SJSA1 (cell line): Measurements from ENCODE around the gene OVCH1. TPM values are rescaled to one million over a fixed set of nuclear protein-coding genes. Genes with fewer than 3 reads are reported as not detected.
"Not testable (repeated sequence)": the region's sequence is repeated elsewhere in the genome, so short reads cannot be mapped to it uniquely, and the experiment has no call there.

Experiments used
- DNase-seq, 2 experiments: peaks; one replicate each; pipeline ENCODE4 v3.0.0-alpha.2; 2015 to 2020; ENCODE audit warnings: low spot score in 2 of 2, low read depth in 1 of 2
- H3K27ac ChIP-seq: fragments of 250-450 bp; sonication (Bioruptor Pico); 2 replicates; pipeline ENCODE4 v1.5.1; 2020; ENCODE audit warnings: mild to moderate bottlenecking, moderate library complexity
- H3K27me3 ChIP-seq: fragments of 250-450 bp; sonication (Bioruptor Pico); replicated peaks from 2 replicates; pipeline ENCODE4 v1.5.1; 2020; ENCODE audit warnings: mild to moderate bottlenecking, moderate library complexity
- H3K36me3 ChIP-seq: fragments of 250-450 bp; sonication (Bioruptor Pico); 2 replicates; pipeline ENCODE4 v1.5.1; 2020; ENCODE audit warnings: mild to moderate bottlenecking
- H3K4me1 ChIP-seq: fragments of 250-450 bp; sonication (Bioruptor Pico); replicated peaks from 2 replicates; pipeline ENCODE4 v1.6.1; 2021; ENCODE audit warnings: mild to moderate bottlenecking
- H3K4me3 ChIP-seq: fragments of 250-450 bp; sonication (Bioruptor Pico); 2 replicates; pipeline ENCODE4 v1.5.1; 2020; ENCODE audit warnings: mild to moderate bottlenecking
- H3K9me3 ChIP-seq: fragments of 250-450 bp; sonication (Bioruptor Pico); replicated peaks from 2 replicates; pipeline ENCODE4 v1.5.1; 2020; ENCODE audit warnings: mild to moderate bottlenecking
- total RNA-seq: library from RNA; depleted of rRNA; stranded (reverse); fragments of >200 nt; shearing (Covaris generic); gene quantifications from 2 replicates; pipeline ENCODE4 v1.2.3, GENCODE V29; 2014

OVCH1 gene
- total RNA-seq, 1 experiment from 2014 or later, result not detected

GRCh38 chr12:29455087-29455486 is 42.4 kb downstream of the OVCH1 start:
- no peaks in the 10 kb centered on the region for H3K9me3 ChIP-seq
- no peak for DNase-seq
- no peak overlapping the region for H3K4me3 ChIP-seq
- H3K4me1 ChIP-seq, result no peaks in the 10 kb centered on the region
- H3K36me3 ChIP-seq, result no peaks in the 10 kb centered on the region
- no peaks in the 10 kb centered on the region for H3K27me3 ChIP-seq
- no peak overlapping the region for H3K27ac ChIP-seq

- Histone ChIP-seq H3K36me3 (no peaks in the 10 kb centered on the region), H3K27me3 (no peaks in the 10 kb centered on the region), H3K4me1 (no peaks in the 10 kb centered on the region), H3K4me3 (no peak overlapping the region), H3K9me3 (no peaks in the 10 kb centered on the region), H3K27ac (no peak overlapping the region)
- no peak for DNase-seq
These were observed 45.6 kb downstream of the OVCH1 start for GRCh38 chr12:29451888-29452287.

- H3K36me3 ChIP-seq, result no peaks in the 10 kb centered on the region
- no peaks in the 10 kb centered on the region for H3K4me1 ChIP-seq
- DNase-seq, result no peak
- H3K4me3 ChIP-seq, result no peak overlapping the region
- no peaks in the 10 kb centered on the region for H3K9me3 ChIP-seq
- H3K27me3 ChIP-seq, result no peaks in the 10 kb centered on the region
- no peak overlapping the region for H3K27ac ChIP-seq
These were observed 49.3 kb downstream of the OVCH1 start for GRCh38 chr12:29448157-29448556.

- DNase-seq, result no peak
- Histone ChIP-seq H3K4me1 (no peaks in the 10 kb centered on the region), H3K9me3 (no peaks in the 10 kb centered on the region), H3K27ac (no peak overlapping the region), H3K36me3 (no peaks in the 10 kb centered on the region), H3K4me3 (no peak overlapping the region), H3K27me3 (no peaks in the 10 kb centered on the region)
These were observed 50.1 kb downstream of the OVCH1 start for GRCh38 chr12:29447285-29447975.

GRCh38 chr12:29439506-29439905 is 58.0 kb downstream of the OVCH1 start:
- DNase-seq, result no peak
- Histone ChIP-seq H3K27ac (no peak overlapping the region), H3K9me3 (no peaks in the 10 kb centered on the region), H3K27me3 (no peaks in the 10 kb centered on the region), H3K4me3 (no peak overlapping the region), H3K4me1 (no peaks in the 10 kb centered on the region), H3K36me3 (no peaks in the 10 kb centered on the region)

GRCh38 chr12:29438752-29439408 is 58.6 kb downstream of the OVCH1 start:
- Histone ChIP-seq H3K27me3 (no peaks in the 10 kb centered on the region), H3K9me3 (no peaks in the 10 kb centered on the region), H3K4me1 (no peaks in the 10 kb centered on the region), H3K36me3 (no peaks in the 10 kb centered on the region), H3K4me3 (no peak overlapping the region), H3K27ac (no peak overlapping the region)
- DNase-seq, result no peak

- no peaks in the 10 kb centered on the region for H3K27me3 ChIP-seq
- no peak for DNase-seq
- H3K27ac ChIP-seq, result no peak overlapping the region
- no peaks in the 10 kb centered on the region for H3K4me1 ChIP-seq
- no peaks in the 10 kb centered on the region for H3K9me3 ChIP-seq
- no peak overlapping the region for H3K4me3 ChIP-seq
- no peaks in the 10 kb centered on the region for H3K36me3 ChIP-seq
These were observed 59.9 kb downstream of the OVCH1 start for GRCh38 chr12:29437575-29437974.

GRCh38 chr12:29436815-29437214 is 60.7 kb downstream of the OVCH1 start:
- not testable (repeated sequence) for H3K27me3 ChIP-seq, H3K9me3 ChIP-seq, H3K4me1 ChIP-seq, DNase-seq, H3K27ac ChIP-seq, H3K36me3 ChIP-seq, H3K4me3 ChIP-seq

- Histone ChIP-seq H3K4me3 (no peak overlapping the region), H3K27me3 (no peaks in the 10 kb centered on the region), H3K36me3 (no peaks in the 10 kb centered on the region), H3K9me3 (no peaks in the 10 kb centered on the region), H3K27ac (no peak overlapping the region), H3K4me1 (no peaks in the 10 kb centered on the region)
- DNase-seq, result no peak
These were observed 66.0 kb downstream of the OVCH1 start for GRCh38 chr12:29431513-29431912.

- Histone ChIP-seq H3K9me3 (no peaks in the 10 kb centered on the region), H3K4me3 (no peak overlapping the region), H3K36me3 (no peaks in the 10 kb centered on the region), H3K4me1 (no peaks in the 10 kb centered on the region), H3K27ac (no peak overlapping the region), H3K27me3 (no peaks in the 10 kb centered on the region)
- DNase-seq, result no peak
These were observed 66.8 kb downstream of the OVCH1 start for GRCh38 chr12:29430716-29431044.

GRCh38 chr12:29429999-29430715 is 67.3 kb downstream of the OVCH1 start:
- DNase-seq, result no peak
- Histone ChIP-seq H3K27ac (no peak overlapping the region), H3K36me3 (no peaks in the 10 kb centered on the region), H3K27me3 (no peaks in the 10 kb centered on the region), H3K4me3 (no peak overlapping the region), H3K4me1 (no peaks in the 10 kb centered on the region), H3K9me3 (no peaks in the 10 kb centered on the region)

- Histone ChIP-seq H3K27ac (no peak overlapping the region), H3K36me3 (no peaks in the 10 kb centered on the region), H3K27me3 (no peaks in the 10 kb centered on the region), H3K4me3 (no peak overlapping the region), H3K9me3 (no peaks in the 10 kb centered on the region), H3K4me1 (no peaks in the 10 kb centered on the region)
- no peak for DNase-seq
These were observed 68.9 kb downstream of the OVCH1 start for GRCh38 chr12:29428633-29429032.

- H3K27me3 ChIP-seq, result no peaks in the 10 kb centered on the region
- H3K9me3 ChIP-seq, result no peaks in the 10 kb centered on the region
- no peaks in the 10 kb centered on the region for H3K36me3 ChIP-seq
- no peak overlapping the region for H3K4me3 ChIP-seq
- H3K4me1 ChIP-seq, result no peaks in the 10 kb centered on the region
- no peak for DNase-seq
- H3K27ac ChIP-seq, result no peak overlapping the region
These were observed 69.5 kb downstream of the OVCH1 start for GRCh38 chr12:29427964-29428363.

- Histone ChIP-seq H3K36me3 (no peaks in the 10 kb centered on the region), H3K4me1 (no peaks in the 10 kb centered on the region), H3K4me3 (no peak overlapping the region), H3K27me3 (no peaks in the 10 kb centered on the region), H3K9me3 (no peaks in the 10 kb centered on the region), H3K27ac (no peak overlapping the region)
- no peak for DNase-seq
These were observed 71.0 kb downstream of the OVCH1 start for GRCh38 chr12:29426498-29426897.
